Ammon's horn (tissue), 1 donor: ENCODE measurements around the gene RTN4R.

Experiments used
- DNase-seq: peaks from one replicate; pipeline ENCODE4 v3.0.0-alpha.2; 2016; ENCODE audit warnings: low spot score

Gene RTN4R

GRCh38 chr22:20199413-20199842 is 68.7 kb downstream of the RTN4R start:
- no peak for DNase-seq

- DNase-seq: no peak
Observed at GRCh38 chr22:20198557-20199319, 69.4 kb downstream of the RTN4R start.

- no peak for DNase-seq
Observed at GRCh38 chr22:20197407-20198030, 70.6 kb downstream of the RTN4R start.

- no peak for DNase-seq
Observed at GRCh38 chr22:20196094-20196842, 71.8 kb downstream of the RTN4R start.

- DNase-seq: no peak
Observed at GRCh38 chr22:20194681-20195593, 73.2 kb downstream of the RTN4R start.

GRCh38 chr22:20193761-20194494 is 74.2 kb downstream of the RTN4R start:
- DNase-seq: no peak

- DNase-seq: no peak
Observed at GRCh38 chr22:20192972-20193760, 75.0 kb downstream of the RTN4R start.

- DNase-seq: no peak
Observed at GRCh38 chr22:20192293-20192971, 75.7 kb downstream of the RTN4R start.

GRCh38 chr22:20191803-20192202 is 76.3 kb downstream of the RTN4R start:
- no peak for DNase-seq
